AG09309 (cell line): Measurements from ENCODE around the gene CAMK1G.

Experiments
- DNase-seq: peaks from one replicate; pipeline ENCODE4 v3.0.0-alpha.2; 2010; ENCODE audit warnings: low read depth
- H3K4me3 ChIP-seq: 2 replicates; pipeline ENCODE4 v1.5.1; 2011; ENCODE audit warnings: mild to moderate bottlenecking, low read depth, low read length, moderate library complexity; ENCODE audit not compliant: control insufficient read depth
- TF ChIP-seq, protein P1 (sequence below): IDR thresholded peaks from 2 replicates; pipeline ENCODE4 v1.5.1; 2011; ENCODE audit warnings: mild to moderate bottlenecking, low read depth, low read length, inconsistent platforms; ENCODE audit not compliant: insufficient read depth, control insufficient read depth; ENCODE audit errors: missing control alignments

The CAMK1G gene

DNA sequence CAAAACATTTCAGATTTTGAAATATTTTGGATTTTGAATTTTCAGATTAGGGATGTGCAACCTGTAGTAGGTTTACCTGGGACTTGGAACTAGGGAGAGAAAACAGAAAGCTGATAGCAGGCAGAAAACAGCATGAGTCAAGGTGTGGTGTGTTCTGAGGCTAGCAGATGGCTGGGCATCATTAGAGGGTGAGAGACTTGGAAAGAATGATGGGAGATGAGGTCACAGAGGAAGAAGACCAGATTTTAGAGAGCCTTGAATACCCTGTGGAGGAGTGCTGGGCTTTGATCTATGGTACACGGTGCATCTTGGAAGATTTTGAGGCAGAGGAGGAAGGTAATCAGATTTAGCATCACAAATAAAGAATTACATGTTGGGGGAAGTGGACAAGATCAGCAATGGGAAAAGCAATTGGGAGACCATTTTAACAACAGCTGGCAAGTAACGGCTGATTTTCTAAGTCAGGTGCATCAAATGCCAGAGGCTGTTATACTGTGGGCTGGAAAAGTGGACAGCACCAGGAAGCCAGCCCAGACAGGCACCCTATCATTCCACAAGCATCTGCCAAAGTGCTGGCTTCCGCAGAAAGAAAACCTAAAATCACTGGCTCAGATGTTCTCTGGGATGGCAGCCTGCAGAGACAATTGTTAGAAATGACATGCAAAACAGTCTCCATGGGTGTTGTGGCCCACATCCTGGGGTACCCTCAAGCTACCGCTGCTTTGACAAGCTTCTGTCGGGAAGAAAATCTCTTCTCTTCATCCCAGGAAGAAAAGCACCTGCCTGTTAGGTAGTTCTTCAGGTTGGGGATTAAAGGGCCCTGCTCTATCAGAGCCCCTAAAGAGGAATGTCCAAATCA is 30.9 kb upstream of the CAMK1G start:
- DNase-seq: no peak
- no peak overlapping the region for H3K4me3 ChIP-seq
- TF ChIP-seq, protein P1, sequence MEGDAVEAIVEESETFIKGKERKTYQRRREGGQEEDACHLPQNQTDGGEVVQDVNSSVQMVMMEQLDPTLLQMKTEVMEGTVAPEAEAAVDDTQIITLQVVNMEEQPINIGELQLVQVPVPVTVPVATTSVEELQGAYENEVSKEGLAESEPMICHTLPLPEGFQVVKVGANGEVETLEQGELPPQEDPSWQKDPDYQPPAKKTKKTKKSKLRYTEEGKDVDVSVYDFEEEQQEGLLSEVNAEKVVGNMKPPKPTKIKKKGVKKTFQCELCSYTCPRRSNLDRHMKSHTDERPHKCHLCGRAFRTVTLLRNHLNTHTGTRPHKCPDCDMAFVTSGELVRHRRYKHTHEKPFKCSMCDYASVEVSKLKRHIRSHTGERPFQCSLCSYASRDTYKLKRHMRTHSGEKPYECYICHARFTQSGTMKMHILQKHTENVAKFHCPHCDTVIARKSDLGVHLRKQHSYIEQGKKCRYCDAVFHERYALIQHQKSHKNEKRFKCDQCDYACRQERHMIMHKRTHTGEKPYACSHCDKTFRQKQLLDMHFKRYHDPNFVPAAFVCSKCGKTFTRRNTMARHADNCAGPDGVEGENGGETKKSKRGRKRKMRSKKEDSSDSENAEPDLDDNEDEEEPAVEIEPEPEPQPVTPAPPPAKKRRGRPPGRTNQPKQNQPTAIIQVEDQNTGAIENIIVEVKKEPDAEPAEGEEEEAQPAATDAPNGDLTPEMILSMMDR: no peak

- H3K4me3 ChIP-seq: no peak overlapping the region
- no peak for DNase-seq
- TF ChIP-seq, protein P1: no peak
These were observed 28.5 kb upstream of the CAMK1G start for GRCh38 chr1:209554761-209555611.

GRCh38 chr1:209556162-209556690 is 27.3 kb upstream of the CAMK1G start:
- no peak overlapping the region for H3K4me3 ChIP-seq
- DNase-seq: no peak
- TF ChIP-seq, protein P1: no peak

DNA sequence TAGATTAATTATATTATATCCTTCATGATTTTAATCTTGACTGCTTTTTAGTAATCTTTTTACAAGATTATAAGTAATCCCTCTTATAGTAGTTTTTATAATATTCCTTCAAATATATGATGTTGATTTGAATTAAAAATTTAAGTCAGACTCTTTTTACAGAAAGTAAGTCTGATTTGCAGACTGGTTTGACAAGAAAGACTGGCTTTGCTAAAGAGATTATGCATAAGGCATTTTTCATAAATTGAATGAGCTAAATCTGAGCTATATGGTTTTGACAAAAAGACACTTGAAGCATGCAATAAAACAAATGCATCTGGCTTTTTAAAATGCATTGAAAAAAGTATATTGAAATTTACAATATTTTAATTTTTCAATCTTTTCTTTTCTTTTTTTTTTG is 26.3 kb upstream of the CAMK1G start:
- H3K4me3 ChIP-seq: no peak overlapping the region
- no peak for DNase-seq
- TF ChIP-seq, protein P1: no peak

- DNase-seq: no peak
These were observed 23.0 kb upstream of the CAMK1G start for GRCh38 chr1:209560529-209560928.

GRCh38 chr1:209560952-209561351 is 22.6 kb upstream of the CAMK1G start:
- TF ChIP-seq, protein P1: no peak
- DNase-seq: no peak

More at GRCh38 chr1:209560529-209560928, 23.0 kb upstream of the CAMK1G start:
- no peak overlapping the region for H3K4me3 ChIP-seq
- TF ChIP-seq, protein P1: no peak

More at GRCh38 chr1:209560952-209561351, 22.6 kb upstream of the CAMK1G start:
- no peak overlapping the region for H3K4me3 ChIP-seq
